A673 (cell line): ENCODE results near the gene KIN. TPM values are rescaled to one million over a fixed set of nuclear protein-coding genes. Genes with fewer than 3 reads are reported as not detected.

Experiments used
- BruUV-seq: library from RNA; stranded (reverse); fragments of 400-500 nt; replicated peaks from 2 replicates; lab custom pipeline; 2021; lab: Mats Ljungman, UMichigan
- CTCF ChIA-PET: fragments of 300-600 bp; sonication (Branson Sonifier 250); formaldehyde crosslinking; loops from one replicate; lab custom pipeline; 2022; ENCODE audit warnings: antibody characterized with exemption; lab: Charles Lee
- POLR2A ChIA-PET: fragments of 300-600 bp; sonication (Branson Sonifier 250); formaldehyde crosslinking; loops from one replicate; lab custom pipeline; 2022; ENCODE audit warnings: antibody characterized with exemption; ENCODE audit not compliant: low non-redundant PET; lab: Charles Lee
- DNase-seq: peaks from one replicate; pipeline ENCODE4 v3.0.0-alpha.2; 2015; ENCODE audit warnings: low spot score
- H3K27ac ChIP-seq: fragments of 200-600 bp; sonication (generic); 2 replicates; pipeline ENCODE4 v1.5.1; 2016; ENCODE audit warnings: mixed run types, low read depth, mild to moderate bottlenecking, mixed read lengths, antibody characterized with exemption, low read length; ENCODE audit not compliant: poor library complexity, severe bottlenecking
- H3K27me3 ChIP-seq: fragments of 200-600 bp; sonication (generic); replicated peaks from 2 replicates; pipeline ENCODE4 v1.6.1; 2017; ENCODE audit warnings: mixed run types, low read depth, mild to moderate bottlenecking, mixed read lengths, antibody characterized with exemption, low read length; ENCODE audit not compliant: insufficient read depth, poor library complexity
- H3K36me3 ChIP-seq: fragments of 200-600 bp; sonication (generic); 2 replicates; pipeline ENCODE4 v1.6.1; 2016; ENCODE audit warnings: mixed run types, mild to moderate bottlenecking, mixed read lengths, antibody characterized with exemption, low read length; ENCODE audit not compliant: insufficient read depth, poor library complexity, severe bottlenecking
- H3K4me1 ChIP-seq: fragments of 200-600 bp; sonication (generic); 2 replicates; pipeline ENCODE4 v1.6.1; 2017; ENCODE audit warnings: mixed run types, mild to moderate bottlenecking, mixed read lengths, antibody characterized with exemption, low read length; ENCODE audit not compliant: insufficient read depth, poor library complexity, severe bottlenecking
- H3K4me3 ChIP-seq: fragments of 200-600 bp; sonication (generic); 2 replicates; pipeline ENCODE4 v1.5.1; 2016; ENCODE audit warnings: low read depth, mixed run types, mild to moderate bottlenecking, mixed read lengths, low read length; ENCODE audit not compliant: poor library complexity, severe bottlenecking
- H3K9me3 ChIP-seq: fragments of 200-600 bp; sonication (generic); 2 replicates; pipeline ENCODE4 v1.6.1; 2016; ENCODE audit warnings: mixed run types, low read depth, mild to moderate bottlenecking, mixed read lengths, antibody characterized with exemption, low read length; ENCODE audit not compliant: poor library complexity, severe bottlenecking
- CTCF ChIP-seq: fragments of 300-800, 200-600 bp; sonication (generic); conservative IDR thresholded peaks from 2 replicates; pipeline ENCODE4 v1.5.1; 2017; ENCODE audit warnings: low read depth, mild to moderate bottlenecking, antibody characterized with exemption, low read length, moderate library complexity, mixed read lengths
- EZH2 ChIP-seq: fragments of 200-600 bp; sonication (generic); IDR thresholded peaks from 2 replicates; pipeline ENCODE4 v1.6.1; 2017; ENCODE audit warnings: borderline replicate concordance, low read depth, mild to moderate bottlenecking, mixed read lengths, antibody characterized with exemption, low read length; ENCODE audit not compliant: poor library complexity, severe bottlenecking
- intact Hi-C: fragments of 100-400 bp; cut with micrococcal nuclease; formaldehyde crosslinking; loops from one replicate; pipeline ENCODE4 v1.10.0; 2022; ENCODE audit not compliant: unreplicated experiment
- total RNA-seq: library from RNA; stranded (reverse); gene quantifications from 2 replicates; pipeline ENCODE4 v1.2.3, GENCODE V29; 2021

The KIN gene
- total RNA-seq, 1 experiment from 2014 or later, result 16.3 TPM

GRCh38 chr10:7792541-7792940 is 4.7 kb upstream of the KIN start:
- no peaks in the 10 kb centered on the region for H3K27me3 ChIP-seq
- H3K27ac ChIP-seq, result no peak overlapping the region
- peaks cover 8% of the 10 kb centered on the region for H3K4me1 ChIP-seq
- no peak for DNase-seq
- no peaks in the 10 kb centered on the region for H3K9me3 ChIP-seq
- ChIA-PET POLR2A (no interaction called here), CTCF (no interaction called here)
- no peak overlapping the region for H3K4me3 ChIP-seq
- BruUV-seq, result no TSS peak
- peaks cover 20% of the 10 kb centered on the region for H3K36me3 ChIP-seq
- intact Hi-C loops, result no loop called here
- no peak for TF ChIP-seq CTCF
- no peak for TF ChIP-seq EZH2

- no TSS peak for BruUV-seq
- TF ChIP-seq CTCF (no peak), EZH2 (no peak)
- Histone ChIP-seq H3K27me3 (no peaks in the 10 kb centered on the region), H3K4me1 (peaks cover 14% of the 10 kb centered on the region), H3K27ac (no peak overlapping the region), H3K4me3 (peak overlapping the region; percentile 82), H3K9me3 (no peaks in the 10 kb centered on the region), H3K36me3 (peaks cover 11% of the 10 kb centered on the region)
- intact Hi-C loops, result no loop called here
- DNase-seq, result peak; percentile 14
- ChIA-PET CTCF (no interaction called here), POLR2A (no interaction called here)
Measured at GRCh38 chr10:7789390-7789789, 1.6 kb upstream of the KIN start.

- TF ChIP-seq EZH2 (no peak), CTCF (no peak)
- ChIA-PET CTCF (no interaction called here), POLR2A (no interaction called here)
- Histone ChIP-seq H3K36me3 (peaks cover 15% of the 10 kb centered on the region), H3K27me3 (no peaks in the 10 kb centered on the region), H3K4me1 (peaks cover 14% of the 10 kb centered on the region), H3K27ac (peak overlapping the region; percentile 87), H3K9me3 (no peaks in the 10 kb centered on the region), H3K4me3 (peak overlapping the region; percentile 82)
- DNase-seq, result peak; percentile 24
- BruUV-seq, result TSS peak; percentile 43
- intact Hi-C loops, result no loop called here
Measured at GRCh38 chr10:7788639-7789286, 970 bp upstream of the KIN start.
